DOHH2 (cell line): ENCODE results near the gene MORC2.

Source experiments
- EZH2phosphoT487 ChIP-seq: fragments of 200-600 bp; sonication (generic); IDR thresholded peaks from 2 replicates; pipeline ENCODE4 v1.6.1; 2017; ENCODE audit warnings: borderline replicate concordance, mild to moderate bottlenecking, antibody characterized with exemption, low read length, moderate library complexity, mixed read lengths
- TF ChIP-seq, protein P1 (sequence below): fragments of 200-600 bp; sonication (generic); IDR thresholded peaks from one replicate; pipeline ENCODE4 v1.5.1; 2014; ENCODE audit warnings: antibody characterized with exemption, mild to moderate bottlenecking, low read depth, low read length; ENCODE audit not compliant: poor library complexity, severe bottlenecking

DNA sequence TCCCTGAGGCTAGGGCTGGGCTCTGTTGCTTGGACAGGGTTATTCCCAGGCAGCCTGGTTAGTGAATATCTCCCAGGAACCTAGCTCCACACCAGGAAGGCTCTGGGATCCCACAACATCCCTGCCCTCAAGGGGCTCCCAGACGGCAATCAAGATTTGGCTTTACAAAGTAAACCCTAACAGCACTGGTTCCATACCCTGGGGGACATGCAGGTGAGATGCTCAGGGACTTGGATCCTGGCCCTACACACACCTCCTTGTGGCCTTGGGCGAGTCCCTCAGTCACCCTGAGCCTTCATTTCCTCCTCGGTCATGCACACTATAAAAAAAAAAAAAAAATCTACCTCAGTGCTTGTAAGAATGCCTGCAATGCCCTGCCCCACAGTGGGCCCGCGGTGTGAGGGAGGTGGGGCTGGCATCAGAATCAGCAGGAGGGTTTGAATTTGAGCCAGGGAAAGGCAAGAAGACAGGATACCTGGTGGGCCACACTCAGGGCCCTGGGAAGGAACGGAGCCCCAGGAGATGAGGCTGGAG lies 86.3 kb downstream of the MORC2 start:
- TF ChIP-seq, protein P1, sequence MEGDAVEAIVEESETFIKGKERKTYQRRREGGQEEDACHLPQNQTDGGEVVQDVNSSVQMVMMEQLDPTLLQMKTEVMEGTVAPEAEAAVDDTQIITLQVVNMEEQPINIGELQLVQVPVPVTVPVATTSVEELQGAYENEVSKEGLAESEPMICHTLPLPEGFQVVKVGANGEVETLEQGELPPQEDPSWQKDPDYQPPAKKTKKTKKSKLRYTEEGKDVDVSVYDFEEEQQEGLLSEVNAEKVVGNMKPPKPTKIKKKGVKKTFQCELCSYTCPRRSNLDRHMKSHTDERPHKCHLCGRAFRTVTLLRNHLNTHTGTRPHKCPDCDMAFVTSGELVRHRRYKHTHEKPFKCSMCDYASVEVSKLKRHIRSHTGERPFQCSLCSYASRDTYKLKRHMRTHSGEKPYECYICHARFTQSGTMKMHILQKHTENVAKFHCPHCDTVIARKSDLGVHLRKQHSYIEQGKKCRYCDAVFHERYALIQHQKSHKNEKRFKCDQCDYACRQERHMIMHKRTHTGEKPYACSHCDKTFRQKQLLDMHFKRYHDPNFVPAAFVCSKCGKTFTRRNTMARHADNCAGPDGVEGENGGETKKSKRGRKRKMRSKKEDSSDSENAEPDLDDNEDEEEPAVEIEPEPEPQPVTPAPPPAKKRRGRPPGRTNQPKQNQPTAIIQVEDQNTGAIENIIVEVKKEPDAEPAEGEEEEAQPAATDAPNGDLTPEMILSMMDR = no peak
- no peak for TF ChIP-seq EZH2phosphoT487
